OCI-LY3 (cell line): Measurements from ENCODE around the gene FAM228B.

Experiments
- CTCF ChIP-seq: fragments of 200-600, 300-600 bp; sonication (generic); IDR thresholded peaks from 2 replicates; pipeline ENCODE4 v1.5.1; 2014; ENCODE audit warnings: antibody characterized with exemption, low read length, low read depth
- EZH2phosphoT487 ChIP-seq: fragments of 200-600 bp; shearing (Covaris generic); IDR thresholded peaks from 2 replicates; pipeline ENCODE4 v1.6.1; 2018; ENCODE audit warnings: antibody characterized with exemption, mixed run types, low read depth

DNA sequence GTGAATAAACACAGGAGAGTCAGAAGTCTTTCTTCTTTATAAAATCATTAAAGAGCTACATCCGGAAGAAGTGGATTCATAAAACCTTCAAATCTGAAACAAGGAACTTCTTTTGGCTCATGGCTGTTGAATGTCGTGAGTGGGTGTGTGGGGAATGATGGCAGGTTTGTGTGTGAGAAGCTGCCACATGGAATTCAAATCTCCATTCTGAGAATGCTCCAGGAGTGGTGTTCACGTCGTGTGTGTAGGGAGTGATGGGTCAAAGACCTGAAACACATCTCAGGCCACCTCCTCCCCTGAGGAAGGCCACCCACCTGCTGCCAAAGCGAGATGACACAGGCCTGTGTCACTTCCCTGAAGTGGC, 80.5 kb downstream of the FAM228B start:
- no peak for TF ChIP-seq CTCF
- no peak for TF ChIP-seq EZH2phosphoT487
